ENCODE data around the gene LVRN.
A peak's percentile ranks its signal among the peaks of the same experiment; 100 is the strongest.
"Not testable (repeated sequence)": the region's sequence is repeated elsewhere in the genome, so short reads cannot be mapped to it uniquely, and the experiment has no call there.

LVRN gene

GRCh38 chr5:115962239-115962564 is at the start of gene LVRN:
Gene LVRN (plus strand): TSS chr5:115962475. CDS start chr5:115962618, 143 bp downstream.
- no peak for DNase-seq (ENCODE audit: low read depth)
- peak within 1 kb of the TSS; percentile 36 for H3K4me3 ChIP-seq (ENCODE audit: low read depth, low read length)

- not testable (repeated sequence) for DNase-seq (ENCODE audit: low read depth); H3K4me3 ChIP-seq (ENCODE audit: low read depth, low read length)
Observed at GRCh38 chr5:115913623-115914400, 48.5 kb upstream of the LVRN start.

- DNase-seq (ENCODE audit: low read depth): peak; percentile 14
- no peak overlapping the region for H3K4me3 ChIP-seq (ENCODE audit: low read depth, low read length)
Observed at GRCh38 chr5:115920171-115920725, 42.0 kb upstream of the LVRN start.

DNA sequence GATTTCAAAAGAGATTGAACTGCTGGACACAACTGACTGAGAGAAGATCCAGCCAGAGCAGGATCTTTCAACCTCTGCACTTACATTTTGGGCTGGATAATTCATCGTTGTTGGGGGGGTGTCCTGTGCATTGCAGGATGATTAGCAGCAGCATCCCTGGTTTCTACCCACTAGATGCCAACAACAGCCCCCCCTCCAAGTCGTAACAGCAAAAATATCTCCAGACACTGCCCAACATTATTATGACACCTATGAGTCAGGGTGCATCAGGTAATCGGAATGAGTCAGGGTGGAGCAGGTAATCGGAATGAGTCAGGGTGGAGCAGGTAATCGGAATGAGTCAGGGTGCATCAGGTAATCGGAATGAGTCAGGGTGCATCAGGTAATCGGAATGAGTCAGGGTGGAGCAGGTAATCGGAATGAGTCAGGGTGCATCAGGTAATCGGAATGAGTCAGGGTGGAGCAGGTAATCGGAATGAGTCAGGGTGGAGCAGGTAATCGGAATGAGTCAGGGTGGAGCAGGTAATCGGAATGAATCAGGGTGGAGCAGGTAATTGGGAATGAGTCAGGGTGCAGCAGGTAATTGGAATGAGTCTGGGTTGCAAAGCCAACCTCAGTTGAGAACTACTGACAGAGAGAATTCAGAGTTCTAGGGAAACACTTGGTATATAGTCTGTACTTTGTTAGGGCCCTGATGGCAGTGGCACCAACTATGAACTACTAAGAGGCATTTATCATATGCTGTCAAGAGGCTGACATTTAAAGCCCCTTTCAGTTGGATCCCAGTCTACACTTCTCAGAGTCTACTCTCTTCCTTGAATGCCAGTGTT is 33.5 kb upstream of the LVRN start:
- not testable (repeated sequence) for H3K4me3 ChIP-seq (ENCODE audit: low read depth, low read length); DNase-seq (ENCODE audit: low read depth)

- H3K4me3 ChIP-seq (ENCODE audit: low read depth, low read length); DNase-seq (ENCODE audit: low read depth): not testable (repeated sequence)
Observed at GRCh38 chr5:115930171-115930570, 32.1 kb upstream of the LVRN start.

GRCh38 chr5:115930630-115931337 is 31.5 kb upstream of the LVRN start:
- DNase-seq (ENCODE audit: low read depth): no peak
- no peak overlapping the region for H3K4me3 ChIP-seq (ENCODE audit: low read depth, low read length)

DNA sequence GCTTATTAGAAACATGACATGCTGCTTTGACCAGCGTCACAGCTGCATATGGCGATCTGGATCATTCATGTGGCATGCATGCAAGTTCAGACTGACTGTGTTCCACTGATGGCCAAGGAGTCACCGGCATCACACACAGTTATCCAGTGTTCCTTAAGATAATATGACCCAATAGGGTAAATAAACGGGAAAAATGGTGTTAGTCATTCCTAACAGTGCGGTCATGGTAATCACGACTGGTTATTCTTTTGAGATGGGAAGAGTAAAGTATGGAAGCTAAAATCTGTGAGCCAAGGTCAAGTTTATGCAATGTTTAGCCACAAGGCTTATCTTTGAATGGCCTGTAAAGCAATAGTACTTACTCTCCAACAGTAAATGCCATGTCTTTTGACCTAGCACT is 29.3 kb upstream of the LVRN start:
- H3K4me3 ChIP-seq (ENCODE audit: low read depth, low read length): no peak overlapping the region
- DNase-seq (ENCODE audit: low read depth): no peak

DNA sequence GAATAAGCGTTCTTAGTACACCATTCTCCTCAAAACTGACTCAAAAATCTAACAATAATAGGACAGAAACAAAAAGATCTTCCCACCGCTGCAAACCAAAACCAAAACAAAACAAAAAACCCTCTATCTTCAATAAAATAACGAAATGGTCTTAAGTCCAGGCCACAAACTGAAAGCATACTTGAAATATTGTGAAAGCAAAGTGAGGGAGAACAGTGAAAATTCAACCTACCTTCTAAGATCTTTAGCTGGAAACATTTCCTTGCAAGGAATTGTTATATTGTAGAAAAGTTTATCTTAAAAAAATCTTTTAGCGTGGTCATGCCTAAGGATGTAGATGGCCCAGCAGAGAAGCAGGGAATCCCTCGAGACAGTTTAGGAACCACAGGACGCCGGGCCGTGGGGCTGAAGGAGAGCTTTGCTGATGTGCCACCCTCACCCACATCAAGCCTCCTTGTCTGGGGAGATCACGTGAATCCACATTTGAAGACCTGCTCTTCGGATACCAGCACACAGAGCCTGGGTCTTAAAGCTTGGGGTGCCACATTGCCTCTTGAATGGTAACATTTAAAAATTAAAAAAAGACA is 27.8 kb upstream of the LVRN start:
- DNase-seq (ENCODE audit: low read depth): no peak

GRCh38 chr5:115936031-115936430 is 26.2 kb upstream of the LVRN start:
- no peak for DNase-seq (ENCODE audit: low read depth)
- no peak overlapping the region for H3K4me3 ChIP-seq (ENCODE audit: low read depth, low read length)

More for the DNA sequence above, 27.8 kb upstream of the LVRN start:
- no peak overlapping the region for H3K4me3 ChIP-seq (ENCODE audit: low read depth, low read length)

DNA sequence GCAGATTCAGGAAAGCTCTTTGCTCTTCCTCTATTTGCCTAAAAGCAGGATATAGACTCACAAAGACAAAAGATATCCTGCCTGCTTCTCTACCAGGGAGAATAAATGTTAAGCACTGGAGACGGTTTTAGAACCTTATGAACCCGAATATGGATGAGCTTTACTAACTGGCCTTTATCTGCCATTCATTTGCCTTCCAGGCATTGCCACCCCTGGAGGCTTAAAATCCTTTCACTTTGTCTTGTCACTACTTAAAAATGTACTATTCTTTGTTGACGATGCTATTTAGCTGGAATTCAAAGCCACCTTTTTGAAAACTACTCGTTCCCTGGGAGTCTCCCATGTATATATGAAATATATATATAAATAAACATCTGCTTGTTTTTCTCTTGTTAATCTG is 23.2 kb upstream of the LVRN start:
- no peak overlapping the region for H3K4me3 ChIP-seq (ENCODE audit: low read depth, low read length)
- DNase-seq (ENCODE audit: low read depth): no peak

- no peak for DNase-seq (ENCODE audit: low read depth)
- no peak overlapping the region for H3K4me3 ChIP-seq (ENCODE audit: low read depth, low read length)
Observed at GRCh38 chr5:115940080-115940810, 22.0 kb upstream of the LVRN start.

DNA sequence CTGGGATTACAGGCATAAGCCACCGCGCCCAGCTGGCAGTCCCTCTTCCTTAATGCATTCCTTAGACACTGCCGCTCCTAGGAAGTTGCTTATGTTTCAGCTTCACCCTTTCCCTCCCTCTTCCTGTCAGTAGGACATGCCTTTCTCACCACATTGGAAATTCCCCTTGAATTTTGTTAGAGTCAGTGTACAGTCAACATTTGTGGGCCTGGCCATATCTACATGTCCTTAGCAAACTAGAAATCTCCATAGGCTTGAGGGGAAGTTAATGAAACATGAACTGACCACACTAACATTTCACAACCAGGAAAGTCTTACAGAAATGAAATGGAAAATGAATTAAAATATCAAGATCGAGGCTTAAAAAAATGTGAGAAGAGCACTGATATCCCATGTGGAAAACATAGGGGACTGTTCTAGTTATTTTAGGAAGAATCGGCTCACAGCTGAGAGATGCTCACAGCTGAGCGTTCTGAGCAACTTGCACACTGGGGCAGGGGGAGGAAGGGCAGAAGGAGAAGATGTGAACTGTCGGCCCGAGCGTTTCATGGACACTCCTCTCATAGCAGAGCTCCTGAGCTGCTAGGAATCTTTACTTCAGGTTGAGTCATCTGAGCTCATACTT is 21.1 kb upstream of the LVRN start:
- H3K4me3 ChIP-seq (ENCODE audit: low read depth, low read length): peak overlapping the region; percentile 12
- DNase-seq (ENCODE audit: low read depth): peak; percentile 95

- DNase-seq (ENCODE audit: low read depth): no peak
- H3K4me3 ChIP-seq (ENCODE audit: low read depth, low read length): no peak overlapping the region
Observed at GRCh38 chr5:115944501-115944900, 17.8 kb upstream of the LVRN start.

DNA sequence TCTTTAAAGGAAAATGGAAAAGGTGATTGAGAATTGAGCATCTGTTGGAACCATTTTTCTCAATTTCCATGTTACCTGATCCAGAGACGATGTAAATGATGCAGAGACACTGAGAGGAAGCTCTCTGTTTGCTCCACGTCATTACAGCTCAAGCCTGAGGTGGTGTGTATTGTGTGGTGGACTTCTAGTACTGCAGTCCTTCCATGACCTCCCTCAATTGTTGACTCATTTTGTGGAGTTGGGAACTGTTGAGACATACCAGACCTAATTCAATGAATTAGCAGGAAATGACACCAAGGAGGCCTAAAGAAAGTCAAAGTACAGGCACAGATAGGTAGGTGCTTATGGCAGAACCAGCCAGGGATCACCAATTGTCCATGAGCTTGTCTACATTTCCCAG is 15.6 kb upstream of the LVRN start:
- no peak overlapping the region for H3K4me3 ChIP-seq (ENCODE audit: low read depth, low read length)
- peak; percentile 30 for DNase-seq (ENCODE audit: low read depth)

DNA sequence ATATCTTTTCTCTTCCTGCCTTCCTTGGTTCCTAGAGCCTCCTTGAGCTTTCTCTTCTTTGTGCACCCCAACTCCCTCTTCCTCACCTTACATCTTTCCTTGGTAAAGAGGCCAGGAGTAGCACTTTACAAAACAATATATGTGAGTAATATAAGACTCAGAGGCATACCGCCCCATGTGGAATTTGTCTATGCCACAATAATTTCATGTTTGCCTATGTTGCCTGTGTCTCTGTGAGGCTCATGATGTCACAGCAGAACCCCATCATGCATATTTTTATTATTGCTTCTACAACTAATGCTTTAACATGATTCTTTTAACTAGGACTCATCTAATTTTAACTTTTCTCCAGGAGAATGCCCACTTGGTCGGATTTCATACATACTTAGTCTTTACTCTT is 15.0 kb upstream of the LVRN start:
- DNase-seq (ENCODE audit: low read depth): no peak
- no peak overlapping the region for H3K4me3 ChIP-seq (ENCODE audit: low read depth, low read length)

GRCh38 chr5:115948091-115948534 is 14.2 kb upstream of the LVRN start:
- peak; percentile 75 for DNase-seq (ENCODE audit: low read depth)
- no peak overlapping the region for H3K4me3 ChIP-seq (ENCODE audit: low read depth, low read length)

DNA sequence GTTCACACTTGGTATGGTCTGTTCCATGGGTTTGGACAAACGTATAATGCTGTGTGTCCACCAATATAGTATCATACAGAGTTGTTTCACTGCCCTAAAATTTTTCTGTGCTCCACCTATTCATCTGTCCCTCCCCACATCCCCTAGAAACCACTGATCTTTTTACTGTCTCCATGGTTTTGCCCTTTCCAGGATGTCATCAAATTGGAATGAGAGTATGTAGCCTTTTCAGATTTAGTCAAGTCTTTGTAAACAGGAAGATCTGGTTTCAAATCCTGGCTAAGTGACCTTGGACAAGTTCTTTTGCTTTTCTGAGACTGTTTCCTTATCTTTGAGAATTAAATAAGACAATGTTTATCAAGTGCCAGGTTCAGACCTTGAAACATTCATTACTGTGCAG is 13.2 kb upstream of the LVRN start:
- no peak overlapping the region for H3K4me3 ChIP-seq (ENCODE audit: low read depth, low read length)
- DNase-seq (ENCODE audit: low read depth): no peak

DNA sequence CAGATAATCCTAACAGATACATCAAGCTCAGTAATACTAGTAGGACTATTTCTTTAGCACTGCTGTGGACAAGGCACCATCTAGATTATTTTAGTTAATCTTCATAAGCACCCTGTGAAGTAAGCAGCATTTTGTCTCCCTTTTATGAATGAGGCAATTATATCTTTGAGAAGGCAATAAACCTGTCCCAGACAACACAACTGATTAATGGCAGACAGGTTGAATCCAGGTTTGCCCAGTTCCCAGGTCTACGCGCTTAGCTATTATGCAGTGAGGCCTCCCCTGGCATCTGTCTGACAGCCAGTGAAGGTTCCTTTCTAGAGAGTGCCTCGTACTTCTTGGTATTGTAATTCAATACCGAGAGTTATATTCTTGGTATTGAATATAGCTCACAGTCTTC is 9.7 kb upstream of the LVRN start:
- no peak for DNase-seq (ENCODE audit: low read depth)
- no peak overlapping the region for H3K4me3 ChIP-seq (ENCODE audit: low read depth, low read length)
